SK-N-DZ (cell line): ENCODE data around the gene UVRAG.
A peak's percentile ranks its signal among the peaks of the same experiment; 100 is the strongest.

ENCODE experiments used
- DNase-seq: peaks from one replicate; pipeline ENCODE4 v3.0.0-alpha.2; 2015; ENCODE audit warnings: low spot score

Gene UVRAG

DNA sequence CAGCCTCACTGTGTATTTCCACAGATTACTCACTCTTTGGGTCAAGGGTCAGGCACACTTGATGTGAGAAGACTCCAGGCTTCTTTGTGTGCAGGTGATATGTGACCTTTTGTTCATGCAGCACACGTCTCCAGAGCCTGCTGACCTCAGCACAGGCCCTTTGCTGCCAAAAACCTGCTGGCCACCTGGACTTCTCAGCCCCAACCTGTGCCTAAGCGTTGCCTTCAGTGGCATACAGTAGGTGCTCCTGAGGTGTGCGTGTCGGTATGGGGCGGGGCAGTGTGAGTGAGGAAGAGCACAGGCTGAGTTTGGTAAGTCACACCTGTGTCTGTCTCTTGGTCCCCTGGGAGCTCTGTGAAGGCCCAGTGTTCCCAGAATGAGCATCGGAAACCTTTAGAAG, 333.2 kb downstream of the UVRAG start:
- DNase-seq = no peak

DNA sequence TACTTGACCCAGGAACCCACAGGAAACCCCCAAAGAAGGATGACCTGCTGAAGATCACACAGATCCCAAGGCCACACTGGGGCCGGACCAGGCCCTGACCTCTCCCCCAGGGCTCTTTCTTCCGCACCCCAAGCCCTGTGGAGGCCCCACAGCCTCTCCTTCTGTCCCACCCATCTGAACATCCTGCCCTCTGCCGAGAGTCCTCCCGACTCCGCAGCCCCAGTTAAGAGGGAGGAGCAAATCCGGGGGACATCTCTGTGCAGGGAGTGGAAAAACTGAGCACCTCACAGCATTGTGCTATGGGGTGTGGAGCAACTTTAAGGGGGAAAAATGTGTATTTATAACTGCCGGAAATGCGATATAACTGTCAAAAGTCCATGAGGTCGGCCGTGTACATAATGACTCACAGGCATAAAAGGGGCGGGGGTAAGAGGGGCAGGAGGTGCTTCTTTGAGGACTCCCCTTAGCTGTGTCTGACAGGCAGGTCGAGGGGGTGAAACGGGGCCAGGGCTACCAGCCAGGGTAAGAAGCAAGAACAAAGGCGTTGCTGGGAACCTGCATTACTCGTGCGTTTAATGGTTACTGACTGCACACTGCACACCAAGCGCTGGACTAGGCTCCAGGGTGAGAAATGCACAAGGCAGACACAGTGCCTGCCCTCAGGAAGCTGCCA, 334.1 kb downstream of the UVRAG start:
- no peak for DNase-seq

DNA sequence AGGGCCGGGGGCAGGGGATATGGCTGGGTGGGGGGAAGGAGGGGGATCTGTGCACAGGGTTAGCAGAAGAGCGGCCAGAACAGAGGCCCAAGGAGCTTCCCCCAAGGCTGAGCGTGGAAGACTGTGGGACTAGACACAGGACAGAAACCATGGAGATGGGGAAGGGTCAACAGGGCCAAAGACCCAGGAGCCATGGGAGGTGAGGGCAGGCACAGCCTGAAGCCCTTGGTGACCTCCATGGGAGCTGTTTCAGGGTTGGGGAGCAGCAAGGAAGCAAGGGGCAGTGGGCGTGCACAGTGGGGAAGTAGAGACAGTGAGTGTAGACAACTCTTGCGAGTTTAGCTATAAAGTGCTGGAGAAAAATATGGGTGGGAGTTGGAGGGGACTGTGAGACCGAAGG, 334.7 kb downstream of the UVRAG start:
- no peak for DNase-seq

GRCh38 chr11:76150141-76150540, 335.1 kb downstream of the UVRAG start:
- no peak for DNase-seq

DNA sequence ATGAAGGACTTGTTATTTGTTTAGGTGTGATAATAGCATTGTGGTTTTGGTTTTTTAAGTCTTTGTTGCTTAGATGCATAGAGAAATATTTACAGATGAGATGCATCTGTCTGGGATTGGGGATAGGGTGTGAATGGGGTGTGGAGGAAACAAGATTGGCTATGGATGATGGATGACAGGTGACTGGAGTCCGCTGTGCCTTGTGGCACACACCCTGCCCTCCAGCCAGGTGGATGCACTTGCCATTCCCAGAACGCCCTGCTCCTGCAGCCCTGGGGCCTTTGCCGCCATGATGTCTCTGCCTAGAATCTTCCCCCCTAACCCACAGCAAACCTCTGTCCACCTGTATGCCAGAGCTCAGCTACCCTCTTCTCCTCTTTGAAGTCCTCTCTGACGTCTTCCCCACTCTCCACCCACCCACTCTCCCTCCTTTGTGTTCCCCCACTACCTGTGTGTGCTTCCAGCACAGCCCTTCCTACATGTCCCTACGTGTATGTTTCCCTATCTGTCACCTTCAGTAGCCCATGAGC, 336.6 kb downstream of the UVRAG start:
- DNase-seq = no peak

DNA sequence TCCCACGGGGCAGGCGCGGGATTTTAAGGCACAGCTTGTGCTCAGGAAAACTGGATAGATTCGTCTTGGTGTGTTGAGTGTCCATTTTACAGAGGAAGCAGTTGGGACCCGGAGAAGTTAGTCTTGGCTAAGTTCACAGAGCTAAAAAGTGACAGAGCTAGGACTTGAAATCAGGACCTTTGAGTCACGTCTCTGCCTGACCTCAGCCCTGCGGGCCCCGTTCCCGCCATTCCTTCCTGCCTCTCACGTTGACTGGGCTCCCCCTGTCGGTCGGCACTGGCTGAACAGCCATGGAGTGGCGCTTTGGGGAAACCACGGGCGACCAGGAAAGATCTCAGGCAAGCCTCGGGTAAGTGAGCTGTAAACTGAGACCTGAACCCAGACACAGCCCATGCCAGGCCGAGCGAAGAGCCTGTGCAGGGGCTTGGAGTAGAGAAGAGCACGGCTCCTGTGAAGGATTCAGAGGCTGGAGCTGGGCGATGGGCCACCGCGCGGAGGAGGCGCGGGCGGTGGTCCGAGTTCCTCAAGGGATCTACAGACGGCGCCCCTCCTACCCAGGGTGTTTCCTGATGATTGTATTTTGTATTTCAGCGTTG, 337.2 kb downstream of the UVRAG start:
- DNase-seq = no peak

GRCh38 chr11:76152741-76153570, 337.9 kb downstream of the UVRAG start:
- DNase-seq = no peak

- DNase-seq = no peak
Measured at GRCh38 chr11:76153571-76153923, 338.5 kb downstream of the UVRAG start.

DNA sequence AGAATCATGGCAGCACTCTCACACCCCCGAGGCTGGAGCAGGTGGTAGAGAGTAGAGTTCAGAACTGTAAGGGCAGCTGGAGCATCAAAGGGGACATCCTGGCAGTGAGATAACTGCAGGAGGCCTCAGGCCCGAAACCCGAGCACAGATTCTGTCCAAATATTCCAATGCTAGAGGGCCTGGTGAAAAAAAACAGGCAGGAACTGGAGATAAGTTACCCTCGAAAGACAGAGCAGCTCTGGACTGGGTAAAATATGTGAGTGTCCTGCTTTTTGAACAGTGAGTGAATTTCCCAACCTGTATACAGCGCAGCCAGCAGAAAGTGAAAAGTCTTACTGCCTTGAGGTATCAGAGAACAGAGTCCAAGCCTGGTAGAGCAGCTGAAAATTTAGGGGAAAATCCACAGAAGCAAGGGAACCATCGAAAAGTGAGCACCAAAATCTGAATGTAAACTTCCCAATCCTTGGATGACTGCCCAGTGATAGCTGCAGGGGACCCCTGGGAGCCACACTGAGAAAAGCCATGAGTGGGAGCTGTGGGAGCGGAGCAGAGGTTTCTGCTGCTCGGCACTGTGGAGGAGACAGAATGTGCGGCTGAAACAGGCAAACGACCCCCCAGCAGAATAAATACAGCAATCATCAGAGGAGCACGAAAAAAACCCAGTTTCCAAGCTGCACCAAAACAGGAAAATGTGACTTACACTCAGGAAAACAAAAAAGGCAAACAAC, 340.7 kb downstream of the UVRAG start:
- no peak for DNase-seq

GRCh38 chr11:76156971-76157427, 342.0 kb downstream of the UVRAG start:
- peak; percentile 78 for DNase-seq

GRCh38 chr11:76157891-76158290, 342.9 kb downstream of the UVRAG start:
- DNase-seq = no peak

DNA sequence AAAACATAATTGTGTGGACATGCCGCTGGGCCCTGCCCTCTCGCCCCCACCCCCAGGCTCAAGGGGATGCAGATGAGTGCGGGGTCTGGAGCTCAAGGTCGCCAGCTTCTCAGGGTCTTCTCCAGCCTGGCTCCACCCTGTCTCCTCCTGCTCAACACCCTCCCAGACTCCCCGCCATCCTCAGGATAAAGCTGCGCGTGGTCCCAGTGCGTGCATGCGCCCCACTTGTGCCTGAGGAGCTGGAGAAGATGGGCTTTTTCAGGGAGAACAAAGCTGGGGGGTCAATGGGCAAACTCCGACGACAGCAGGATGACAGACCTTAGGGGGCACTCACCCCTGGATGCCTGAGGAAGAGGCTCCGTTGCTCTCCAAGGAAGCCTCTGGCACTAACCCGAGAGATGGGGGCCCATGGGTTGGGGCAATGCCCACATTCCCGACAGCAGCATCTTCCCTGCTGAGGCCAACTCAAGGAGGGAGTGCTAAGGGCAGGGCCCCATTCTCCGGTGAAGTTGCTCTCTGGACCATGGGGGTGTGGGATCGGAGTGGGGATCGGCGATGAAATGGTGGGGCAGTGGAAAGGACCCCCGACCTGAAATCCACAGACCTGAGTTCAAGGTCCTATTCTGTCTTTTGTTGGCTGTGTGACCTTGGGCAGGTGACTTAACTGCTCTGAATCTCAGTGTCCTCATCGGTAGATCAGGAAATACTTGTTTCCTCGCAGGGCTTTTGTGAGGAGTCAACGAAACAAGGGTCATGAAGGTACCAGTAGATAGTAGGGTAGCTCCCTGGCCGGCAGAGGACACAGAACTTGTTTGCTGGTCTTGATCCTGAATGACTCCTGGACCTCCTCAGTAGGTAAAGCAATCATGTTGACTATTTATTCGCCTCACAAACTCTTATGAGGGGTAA, 343.6 kb downstream of the UVRAG start:
- DNase-seq = no peak

DNA sequence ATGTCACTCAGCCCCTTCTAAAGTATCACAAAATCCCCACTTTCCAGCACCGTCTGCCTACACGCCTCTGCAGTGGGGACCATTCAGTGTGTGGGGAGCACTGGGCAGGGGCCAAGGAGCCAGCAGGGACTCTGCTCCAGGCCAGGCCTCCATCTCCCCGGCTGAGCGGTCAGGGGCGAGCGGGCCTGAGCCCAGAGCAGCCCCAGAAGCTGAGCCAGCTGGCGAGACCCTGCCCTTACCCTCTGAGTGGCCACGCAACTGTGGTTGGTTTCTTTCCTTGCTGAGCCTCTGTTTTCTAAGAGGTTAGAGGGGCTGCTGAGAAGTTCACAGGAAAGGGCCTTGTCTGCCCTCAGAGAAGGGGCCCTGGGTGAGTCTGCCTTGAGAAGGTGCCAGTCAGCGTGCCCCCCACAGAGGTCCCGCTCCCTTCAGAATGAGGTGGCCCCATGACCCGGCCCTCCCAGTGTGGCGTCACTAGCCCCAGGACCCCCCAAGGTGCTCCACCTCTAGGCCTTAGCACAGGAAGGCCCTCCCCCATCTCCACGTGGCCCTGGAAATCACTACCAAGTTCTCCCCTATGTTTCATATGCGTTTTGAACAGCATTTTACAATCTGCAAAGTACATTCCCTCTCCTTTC, 344.4 kb downstream of the UVRAG start:
- DNase-seq = no peak

- DNase-seq = no peak
Measured at GRCh38 chr11:76159983-76160661, 345.1 kb downstream of the UVRAG start.

- no peak for DNase-seq
Measured at GRCh38 chr11:76160856-76161255, 345.8 kb downstream of the UVRAG start.

GRCh38 chr11:76161261-76161961, 346.4 kb downstream of the UVRAG start:
- peak; percentile 70 for DNase-seq

DNA sequence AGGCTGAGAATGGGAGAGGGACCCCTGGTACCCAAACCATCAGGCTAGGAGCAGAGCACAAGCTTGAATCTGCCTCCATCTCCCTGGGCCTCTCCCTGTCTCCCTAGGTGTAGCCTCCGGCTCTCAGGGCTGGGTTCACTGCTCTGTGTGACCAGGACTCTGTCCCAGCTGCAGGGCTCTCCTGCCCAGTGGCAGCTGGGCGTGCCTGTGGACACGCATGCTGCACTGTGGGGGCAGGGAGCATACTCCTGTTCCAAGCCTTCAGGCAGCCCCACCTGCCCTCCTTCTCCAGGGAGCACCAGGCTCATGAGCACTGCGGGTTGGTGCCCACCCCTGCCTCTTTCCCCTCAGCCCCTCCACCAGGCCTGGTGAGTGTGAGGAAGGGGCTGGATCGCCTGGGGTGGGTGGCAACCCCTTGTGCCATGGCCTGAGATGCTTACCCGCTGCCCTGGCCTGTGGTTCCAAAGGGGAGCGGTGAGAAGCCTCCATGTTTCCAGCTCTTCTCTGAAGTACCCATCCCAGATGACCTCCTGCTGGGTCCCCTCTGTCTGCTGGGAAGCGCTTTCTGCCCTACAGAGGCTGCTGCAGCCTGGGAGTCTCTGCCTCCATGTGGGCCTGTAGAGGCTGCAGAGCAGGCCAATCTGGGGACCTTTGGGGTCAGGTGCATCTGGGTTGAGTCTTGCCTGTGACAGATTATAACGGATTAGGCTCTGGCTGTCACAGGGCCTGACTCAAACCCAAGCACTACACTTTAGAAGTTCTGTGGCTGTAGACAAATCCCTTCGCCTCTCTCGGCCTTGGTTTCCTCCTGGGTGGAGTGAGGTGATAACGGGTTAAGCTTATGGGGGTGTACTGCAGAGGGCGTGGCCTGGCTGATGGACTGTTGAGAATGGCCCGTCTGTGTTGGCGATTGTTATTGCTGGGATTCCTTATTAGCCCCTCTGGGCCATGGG, 347.6 kb downstream of the UVRAG start:
- DNase-seq = no peak
